GM18505 (cell line): Measurements from ENCODE around the gene GPC5.
A peak's percentile ranks its signal among the peaks of the same experiment; 100 is the strongest.
"Not testable (repeated sequence)": the region's sequence is repeated elsewhere in the genome, so short reads cannot be mapped to it uniquely, and the experiment has no call there.

Source experiments
- ATAC-seq: cut with Tn5 transposase; IDR thresholded peaks from one replicate; pipeline ENCODE4 v1.9.1; 2021; ENCODE audit not compliant: unreplicated experiment
- POLR2A ChIP-seq: IDR thresholded peaks from 4 replicates; pipeline ENCODE4 v1.6.1; 2011; ENCODE audit warnings: borderline replicate concordance; ENCODE audit not compliant: insufficient read depth, insufficient read length; ENCODE audit errors: extremely low read depth

Gene GPC5

GRCh38 chr13:91748416-91749089, 350.1 kb downstream of the GPC5 start:
- TF ChIP-seq POLR2A, result no peak
- ATAC-seq, result no peak

GRCh38 chr13:91758724-91759123, 360.3 kb downstream of the GPC5 start:
- TF ChIP-seq POLR2A, result no peak
- ATAC-seq, result no peak

GRCh38 chr13:91762957-91763356, 364.5 kb downstream of the GPC5 start:
- no peak for ATAC-seq
- TF ChIP-seq POLR2A, result no peak

GRCh38 chr13:91764527-91764926, 366.1 kb downstream of the GPC5 start:
- TF ChIP-seq POLR2A, result no peak
- ATAC-seq, result no peak

- no peak for ATAC-seq
- TF ChIP-seq POLR2A, result no peak
Measured at GRCh38 chr13:91767651-91768050, 369.2 kb downstream of the GPC5 start.

- TF ChIP-seq POLR2A, result no peak
- no peak for ATAC-seq
Measured at GRCh38 chr13:91768746-91769145, 370.3 kb downstream of the GPC5 start.

GRCh38 chr13:91771229-91771628, 372.8 kb downstream of the GPC5 start:
- ATAC-seq, result no peak
- no peak for TF ChIP-seq POLR2A

- no peak for TF ChIP-seq POLR2A
- ATAC-seq, result no peak
Measured at GRCh38 chr13:91773591-91774227, 375.3 kb downstream of the GPC5 start.

- no peak for ATAC-seq
- no peak for TF ChIP-seq POLR2A
Measured at GRCh38 chr13:91774397-91774796, 376.0 kb downstream of the GPC5 start.

- TF ChIP-seq POLR2A, result no peak
- ATAC-seq, result no peak
Measured at GRCh38 chr13:91776611-91777193, 378.3 kb downstream of the GPC5 start.

- no peak for ATAC-seq
- TF ChIP-seq POLR2A, result no peak
Measured at GRCh38 chr13:91778123-91778522, 379.7 kb downstream of the GPC5 start.

GRCh38 chr13:91781982-91782691, 383.7 kb downstream of the GPC5 start:
- ATAC-seq, result not testable (repeated sequence)

- peak; percentile 89 for ATAC-seq
- no peak for TF ChIP-seq POLR2A
Measured at GRCh38 chr13:91785431-91786119, 387.2 kb downstream of the GPC5 start.
